ENCODE measurements around the gene LCNL1. TPM values are rescaled to one million over a fixed set of nuclear protein-coding genes. Genes with fewer than 3 reads are reported as not detected.

The LCNL1 gene
- total RNA-seq, 1 donor from 2014 or later: 0.45 TPM

DNA sequence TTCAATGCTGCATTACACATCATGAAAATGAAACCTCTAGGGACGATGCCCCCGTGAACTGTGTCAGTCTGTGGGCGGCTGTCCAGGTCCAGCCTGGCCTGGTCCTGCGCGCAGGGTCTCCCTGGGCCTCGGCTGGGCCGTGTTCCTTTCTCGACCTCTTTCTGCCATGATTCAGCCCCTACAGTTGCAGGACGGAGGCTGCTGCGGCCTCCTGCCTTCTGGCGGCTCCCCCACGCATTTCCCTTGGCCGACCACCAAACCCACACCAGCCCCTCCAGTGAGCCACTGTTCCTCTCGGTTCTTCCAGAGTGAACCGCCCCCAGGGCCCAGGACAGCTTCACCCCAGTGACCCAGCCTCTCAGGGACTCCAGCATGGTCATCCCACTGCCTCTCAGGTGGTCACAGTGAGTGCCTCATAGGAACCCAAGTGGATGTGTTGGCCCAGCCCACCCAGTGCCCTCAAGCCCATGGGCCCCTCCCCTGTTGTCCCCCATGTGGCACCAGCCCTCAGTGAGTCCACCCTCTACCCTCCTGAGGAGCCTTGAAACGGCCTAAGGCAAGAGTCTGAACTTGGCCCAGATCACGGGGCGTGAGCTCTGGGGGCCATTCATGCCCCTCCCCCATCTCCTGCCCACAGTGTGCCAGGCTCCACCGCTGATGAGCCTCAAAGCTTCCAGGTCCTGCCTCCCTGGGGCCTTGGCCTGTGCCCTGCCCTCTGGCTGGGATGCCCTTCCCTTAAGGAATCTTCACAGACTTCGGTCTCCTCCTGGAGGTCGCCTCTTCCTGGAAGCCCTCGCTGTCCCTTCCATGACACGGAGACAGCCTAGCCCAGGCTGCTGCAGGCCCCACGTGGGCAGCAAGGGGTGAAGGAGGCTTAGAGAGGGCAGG lies 23.6 kb downstream of the LCNL1 start:
- FAIRE-seq (no peak), DNase-seq (ENCODE audit: low read depth) (peak; percentile 35)
- H2AFZ ChIP-seq (ENCODE audit: low read depth, low read length): no peak overlapping the region

DNA sequence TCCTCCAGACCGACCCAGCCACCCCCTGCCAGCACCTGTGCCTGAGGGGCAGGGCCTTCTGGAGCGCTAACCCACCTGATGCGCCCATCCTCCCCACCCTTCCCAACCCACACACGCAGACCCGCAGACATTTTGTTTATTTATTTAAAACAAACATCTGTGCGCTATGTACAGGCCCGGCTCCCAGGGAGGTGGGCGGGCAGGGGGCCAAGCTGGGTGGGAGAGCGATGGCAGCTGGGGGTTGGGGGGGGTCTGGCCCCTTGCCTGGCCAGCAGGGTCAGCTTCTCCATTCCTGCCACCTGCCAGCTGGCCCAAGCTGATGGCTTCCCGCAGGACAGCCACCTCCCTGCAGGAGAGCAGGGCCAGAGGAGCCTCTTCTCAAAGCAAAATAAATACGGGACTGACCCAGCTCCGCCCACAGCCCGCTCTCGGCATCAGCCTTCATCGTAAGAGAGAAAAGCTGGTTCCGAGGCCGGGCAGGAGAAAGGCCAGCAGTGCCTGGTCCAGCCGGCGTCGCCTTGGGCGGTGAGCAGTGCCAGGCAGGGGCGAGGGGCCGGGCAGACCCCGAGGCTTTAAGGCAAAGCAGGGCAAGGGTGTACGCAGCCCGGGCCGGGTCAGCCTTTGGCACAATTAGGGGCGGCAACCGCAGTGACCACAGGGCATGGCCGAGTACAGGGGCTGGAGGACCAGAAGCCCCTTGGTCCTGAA lies 24.5 kb downstream of the LCNL1 start:
- Mint-ChIP-seq H3K27me3 (ENCODE audit: low read depth, unreplicated experiment) (no peaks in the 10 kb centered on the region), H3K4me1 (ENCODE audit: low read depth, unreplicated experiment) (no peaks in the 10 kb centered on the region), H3K27ac (ENCODE audit: unreplicated experiment) (no peak overlapping the region), H3K4me3 (ENCODE audit: unreplicated experiment) (no peak overlapping the region), H3K36me3 (ENCODE audit: low read depth, unreplicated experiment) (peaks cover 2% of the 10 kb centered on the region), H3K9me3 (ENCODE audit: unreplicated experiment) (no peaks in the 10 kb centered on the region)
- H3K9ac ChIP-seq (ENCODE audit: low read length): no peak overlapping the region
- no peaks in the 10 kb centered on the region for H3K36me3 ChIP-seq (ENCODE audit: insufficient read depth, low read length)
- H3K4me3 ChIP-seq (ENCODE audit: insufficient read depth, low read depth, low read length): no peak overlapping the region
- H3K79me2 ChIP-seq (ENCODE audit: insufficient read depth, low read length): no peaks in the 10 kb centered on the region
- no peaks in the 10 kb centered on the region for H3K9me3 ChIP-seq (ENCODE audit: insufficient read depth, low read depth, low read length)
- FAIRE-seq (no peak), DNase-seq (ENCODE audit: low read depth) (no peak)
- H3K4me2 ChIP-seq (ENCODE audit: low read length): no peak overlapping the region
- H4K20me1 ChIP-seq (ENCODE audit: insufficient read depth, low read length): no peaks in the 10 kb centered on the region
- H3K27ac ChIP-seq (ENCODE audit: low read depth, low read length): no peak overlapping the region
- no peak overlapping the region for H2AFZ ChIP-seq (ENCODE audit: low read depth, low read length)
- TF ChIP-seq EZH2 (IDR thresholded peaks at IDR 0.05; ENCODE audit: insufficient read depth, low read length) (no peak), CTCF (IDR thresholded peaks at IDR 0.05; ENCODE audit: insufficient read depth, low read depth, low read length) (no peak)
- no peaks in the 10 kb centered on the region for H3K27me3 ChIP-seq (ENCODE audit: insufficient read depth, low read length)
- H3K4me1 ChIP-seq (ENCODE audit: insufficient read depth, low read length): peaks cover 4% of the 10 kb centered on the region

More for the DNA sequence above, 23.6 kb downstream of the LCNL1 start:
- Mint-ChIP-seq H3K4me3 (ENCODE audit: unreplicated experiment) (no peak overlapping the region), H3K27me3 (ENCODE audit: low read depth, unreplicated experiment) (no peaks in the 10 kb centered on the region), H3K27ac (ENCODE audit: unreplicated experiment) (no peak overlapping the region), H3K4me1 (ENCODE audit: low read depth, unreplicated experiment) (no peaks in the 10 kb centered on the region), H3K9me3 (ENCODE audit: unreplicated experiment) (no peaks in the 10 kb centered on the region), H3K36me3 (ENCODE audit: low read depth, unreplicated experiment) (peaks cover 2% of the 10 kb centered on the region)
- no peak for TF ChIP-seq EZH2 (IDR thresholded peaks at IDR 0.05; ENCODE audit: insufficient read depth, low read length)
- no peak for TF ChIP-seq CTCF (IDR thresholded peaks at IDR 0.05; ENCODE audit: insufficient read depth, low read depth, low read length)
- no peaks in the 10 kb centered on the region for H3K36me3 ChIP-seq (ENCODE audit: insufficient read depth, low read length)
- peaks cover 4% of the 10 kb centered on the region for H3K4me1 ChIP-seq (ENCODE audit: insufficient read depth, low read length)
- no peaks in the 10 kb centered on the region for H3K79me2 ChIP-seq (ENCODE audit: insufficient read depth, low read length)
- H3K9me3 ChIP-seq (ENCODE audit: insufficient read depth, low read depth, low read length): no peaks in the 10 kb centered on the region
- no peak overlapping the region for H3K4me2 ChIP-seq (ENCODE audit: low read length)
- no peak overlapping the region for H3K27ac ChIP-seq (ENCODE audit: low read depth, low read length)
- H3K27me3 ChIP-seq (ENCODE audit: insufficient read depth, low read length): no peaks in the 10 kb centered on the region
- H3K4me3 ChIP-seq (ENCODE audit: insufficient read depth, low read depth, low read length): no peak overlapping the region
- H3K9ac ChIP-seq (ENCODE audit: low read length): no peak overlapping the region
- H4K20me1 ChIP-seq (ENCODE audit: insufficient read depth, low read length): no peaks in the 10 kb centered on the region

Data from astrocyte (in vitro differentiated cells and primary cell).